Renal pelvis (tissue), 4 donors: ENCODE measurements around the gene VWF. TPM values are rescaled to one million over a fixed set of nuclear protein-coding genes. Genes with fewer than 3 reads are reported as not detected.
A peak's percentile ranks its signal among the peaks of the same experiment; 100 is the strongest.

Experiments
- DNase-seq: peaks from one replicate; pipeline ENCODE4 v3.0.0-alpha.2; 2013
- polyA plus RNA-seq, 3 donors: library from polyadenylated mRNA; unstranded; fragments of 120-200 nt; gene quantifications; one replicate each; pipeline ENCODE4 v1.2.1, GENCODE V29; 2013; ENCODE audit not compliant: insufficient read length in 3 of 3

Gene VWF
- polyA plus RNA-seq, 3 donors: 9.4 to 18.1 (median 10.6) TPM

- DNase-seq: no peak
Measured at GRCh38 chr12:5913387-5913786, 211.1 kb downstream of the VWF start.

DNA sequence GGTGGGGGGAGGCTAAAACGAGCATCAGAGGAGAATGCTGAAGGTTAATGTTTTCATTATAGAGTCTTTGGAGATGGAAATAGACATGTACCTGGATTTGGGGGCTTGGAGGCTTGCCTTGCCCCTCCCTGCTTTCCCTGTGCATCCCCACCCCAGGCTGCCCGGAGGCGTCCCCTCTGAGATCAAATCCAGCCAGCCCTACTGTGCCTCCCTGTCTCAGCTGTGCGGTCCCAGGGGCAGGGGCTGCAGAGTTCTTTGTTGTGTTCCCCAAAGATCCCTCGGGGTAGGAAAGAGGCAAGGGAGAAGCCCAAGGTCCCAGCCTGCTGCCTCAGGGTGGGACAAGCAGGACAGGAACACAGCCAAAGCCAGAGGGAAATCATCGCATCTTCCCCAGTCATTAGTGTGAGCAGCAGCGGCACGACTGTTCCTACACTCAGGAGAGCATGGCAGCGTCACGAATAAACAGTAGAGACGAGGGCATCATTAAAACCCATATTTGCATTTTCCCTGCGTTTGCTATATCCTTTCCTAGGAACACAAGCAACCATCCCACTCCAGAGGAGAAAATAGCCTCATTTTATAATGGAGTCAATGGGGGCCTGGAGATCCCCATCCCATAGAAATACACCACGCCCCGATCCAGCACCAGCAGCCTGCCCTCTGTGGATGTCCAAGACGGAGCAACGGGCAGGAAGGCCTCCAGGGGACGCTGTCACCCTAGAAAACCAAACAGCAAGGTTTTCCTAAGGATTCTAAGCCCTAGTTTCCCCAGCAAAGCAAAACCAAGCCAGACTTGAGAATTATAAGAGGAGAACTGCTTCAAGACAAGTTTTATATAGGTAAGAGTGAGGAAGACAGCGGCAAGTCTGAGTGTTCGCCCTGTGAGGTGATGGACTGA is 211.8 kb downstream of the VWF start:
- DNase-seq: no peak

DNA sequence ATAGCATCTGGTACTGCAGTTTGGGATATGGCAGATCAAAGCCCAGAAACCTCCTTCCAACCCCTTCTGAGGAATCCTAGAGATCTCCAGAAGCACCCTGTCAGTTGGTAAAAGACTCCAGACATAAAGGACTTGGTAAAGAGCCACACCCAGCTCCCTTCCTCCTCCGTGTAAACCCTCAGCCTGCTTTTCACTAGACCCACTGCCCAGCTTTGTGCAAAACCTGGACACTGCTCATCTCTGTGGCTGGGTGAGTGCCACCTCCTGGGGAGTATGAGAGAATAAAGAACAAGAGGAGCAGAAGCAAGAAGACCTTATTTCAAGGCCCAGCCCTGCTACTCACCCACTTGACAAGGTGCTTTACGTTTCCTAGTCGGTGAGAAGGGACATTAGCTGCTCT is 212.5 kb downstream of the VWF start:
- DNase-seq: no peak

DNA sequence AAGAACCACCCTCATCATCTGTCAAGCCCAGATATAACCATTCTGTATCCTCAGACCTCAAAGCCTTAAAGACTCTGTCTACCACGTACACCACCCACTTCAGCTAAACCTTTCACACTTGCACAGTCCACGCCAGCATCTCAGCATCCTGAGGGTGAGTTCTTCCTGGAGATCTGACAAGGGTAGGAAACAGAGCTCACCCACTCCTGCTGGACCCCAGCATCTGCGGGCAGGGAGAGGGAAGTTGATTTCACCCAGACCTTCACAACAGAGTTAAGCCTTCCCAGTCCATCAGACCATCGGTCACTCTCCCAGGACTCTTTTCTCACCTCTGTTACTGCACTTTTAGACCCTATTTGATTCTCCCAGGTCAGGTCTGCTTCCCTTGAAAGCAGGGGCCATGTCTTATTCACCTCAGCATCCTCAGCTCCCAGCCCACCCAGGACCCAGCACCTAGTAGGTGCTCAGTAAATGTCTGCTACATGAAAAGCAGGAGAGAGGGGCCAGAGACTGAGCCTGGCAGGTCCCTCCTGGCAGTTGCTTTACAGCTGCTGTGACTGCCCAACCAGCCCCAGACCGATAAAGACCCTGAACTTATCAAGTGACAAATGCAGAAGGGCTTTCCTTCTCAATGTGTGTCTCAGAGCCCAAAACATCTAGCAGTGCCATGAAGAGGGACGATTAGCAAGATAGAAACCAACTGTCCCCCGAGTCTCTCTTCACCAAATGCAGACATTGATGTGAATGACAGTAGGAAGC is 213.5 kb downstream of the VWF start:
- DNase-seq: no peak

DNA sequence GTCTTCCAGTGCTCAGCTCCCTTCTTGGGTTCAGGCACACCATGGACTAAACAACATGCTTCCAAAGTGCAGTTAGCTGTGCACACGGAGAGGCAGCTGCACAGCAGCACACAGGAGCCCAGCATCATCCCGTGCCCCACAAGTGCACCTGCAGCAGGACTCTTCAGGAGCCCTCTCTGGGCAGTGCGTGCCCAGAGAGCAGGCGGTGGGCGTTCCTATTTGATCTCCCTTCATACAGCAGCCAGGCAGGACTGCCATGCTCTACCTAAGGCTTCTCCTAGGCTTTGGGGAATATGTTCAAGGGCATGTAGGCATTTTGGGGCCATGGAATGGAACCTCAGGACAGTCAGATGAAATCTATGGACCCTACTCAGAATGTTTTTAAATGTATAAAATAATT is 214.9 kb downstream of the VWF start:
- no peak for DNase-seq

DNA sequence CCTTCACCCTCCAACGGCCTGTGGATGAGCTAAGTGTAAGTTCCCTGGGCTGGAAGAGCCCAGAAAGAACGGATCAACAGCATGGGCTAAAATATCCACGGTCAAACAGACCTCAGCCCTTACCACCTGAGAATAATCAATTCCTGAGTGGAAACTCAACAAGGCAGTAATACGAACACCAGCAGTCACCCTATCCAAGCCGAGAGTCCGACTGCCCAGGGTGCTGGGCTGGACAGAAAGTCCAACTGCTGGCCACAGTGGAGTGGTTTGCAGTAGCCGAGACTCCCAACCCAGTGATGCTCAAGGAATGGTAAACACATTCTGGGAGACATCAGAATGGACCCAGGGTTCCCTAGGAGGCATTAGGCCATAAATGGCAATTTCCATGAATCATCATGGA is 216.2 kb downstream of the VWF start:
- no peak for DNase-seq

DNA sequence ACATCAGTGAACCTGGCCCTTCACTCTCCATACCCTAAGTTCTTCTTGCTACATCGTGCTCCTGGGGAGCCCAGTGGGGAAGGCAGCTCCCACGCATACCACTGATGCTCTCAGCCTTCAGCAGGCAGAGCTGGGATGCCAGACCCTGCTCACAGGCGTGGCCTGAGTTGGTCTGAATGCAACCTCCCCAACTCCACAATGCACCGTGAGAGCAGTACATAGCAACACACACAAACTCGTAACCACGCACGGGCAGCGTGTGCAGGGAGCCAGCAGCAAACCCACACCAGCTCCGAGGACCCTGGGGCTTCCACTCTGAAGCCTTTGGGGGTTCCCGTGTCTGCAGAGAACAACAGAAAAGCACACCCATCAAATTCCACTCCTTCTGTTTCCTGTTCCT is 216.7 kb downstream of the VWF start:
- DNase-seq: peak; percentile 60

DNA sequence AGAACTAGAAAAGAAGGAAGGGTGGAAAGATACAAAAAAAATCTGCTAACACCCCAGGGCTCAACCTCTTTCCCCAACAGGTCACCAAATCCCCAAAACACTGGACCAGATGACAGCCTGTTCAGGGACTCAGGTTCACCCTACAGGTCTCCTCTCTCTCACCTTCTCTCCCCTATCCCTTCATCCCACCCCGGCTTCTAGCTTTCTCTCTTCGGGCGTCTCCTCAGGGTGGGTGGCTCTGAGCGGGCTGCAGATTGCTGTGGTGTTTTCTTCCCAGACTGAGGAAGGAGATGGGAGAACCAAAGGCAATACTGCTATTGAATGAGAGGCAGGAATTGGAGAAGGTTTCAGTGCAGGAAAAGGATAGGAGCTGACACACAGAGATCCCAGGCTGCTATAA is 218.7 kb downstream of the VWF start:
- DNase-seq: no peak

- DNase-seq: no peak
Measured at GRCh38 chr12:5904969-5905368, 219.5 kb downstream of the VWF start.

GRCh38 chr12:5904441-5904840 is 220.0 kb downstream of the VWF start:
- DNase-seq: no peak

GRCh38 chr12:5902736-5903135 is 221.7 kb downstream of the VWF start:
- DNase-seq: no peak

DNA sequence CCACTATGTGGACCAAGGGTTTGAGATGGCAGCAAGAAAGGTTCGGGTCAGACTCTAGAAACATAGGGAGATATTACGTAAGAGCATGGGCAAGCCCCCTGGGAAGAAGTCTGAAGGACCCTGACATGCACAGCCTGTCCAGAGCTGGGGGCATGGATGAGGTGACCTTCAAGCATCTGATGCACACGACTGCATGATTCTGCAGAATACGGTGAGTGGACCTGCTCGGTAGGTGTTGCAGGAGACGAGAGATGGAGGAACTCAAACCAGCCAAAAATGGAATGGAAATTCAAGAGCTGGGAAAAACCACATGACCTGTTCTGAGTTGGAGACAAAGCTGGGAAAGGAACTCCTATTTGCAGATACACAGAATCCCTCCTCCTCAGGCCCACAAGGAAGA is 223.1 kb downstream of the VWF start:
- no peak for DNase-seq

GRCh38 chr12:5900533-5901205 is 223.8 kb downstream of the VWF start:
- DNase-seq: no peak

DNA sequence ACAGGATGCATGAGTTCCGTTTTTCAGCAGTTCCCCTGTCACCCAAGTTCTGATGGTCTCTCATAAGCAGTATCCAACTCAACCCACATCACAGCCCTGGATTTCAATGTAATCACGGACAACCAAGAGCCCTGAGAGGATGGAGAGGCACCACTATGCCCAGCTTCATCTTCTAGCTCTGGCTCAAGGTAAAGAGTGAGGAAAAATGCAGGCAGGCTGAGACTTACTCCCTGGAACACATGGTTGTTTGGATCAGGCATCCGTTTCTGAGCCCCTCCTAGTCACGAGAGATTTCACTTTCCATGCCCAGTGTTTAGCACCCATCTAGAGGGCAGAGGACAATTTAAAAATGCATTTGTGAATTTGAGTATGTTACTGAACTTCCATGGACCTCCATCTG is 224.4 kb downstream of the VWF start:
- no peak for DNase-seq

GRCh38 chr12:5899675-5900074 is 224.8 kb downstream of the VWF start:
- DNase-seq: no peak

DNA sequence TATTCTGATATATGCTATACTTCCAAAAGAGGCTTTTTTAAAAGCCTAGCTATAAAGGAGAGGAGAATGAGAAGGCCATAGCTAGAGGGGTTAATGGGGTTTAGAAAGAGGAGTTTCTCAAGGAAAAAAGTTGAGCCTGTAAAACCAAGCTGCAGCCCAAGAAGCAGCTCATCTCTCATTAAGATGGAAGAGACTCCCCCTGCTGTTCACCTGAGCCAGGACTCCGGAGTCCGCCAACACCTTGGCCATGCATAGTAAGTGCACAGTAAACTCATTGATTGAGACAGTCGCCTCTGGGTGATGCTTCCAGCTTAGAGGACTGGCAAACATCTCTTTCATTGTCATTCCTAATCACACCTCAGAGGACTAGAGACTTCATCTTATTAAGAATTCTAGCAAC is 225.6 kb downstream of the VWF start:
- DNase-seq: no peak

Other genes starting within 250 kb of the VWF start
- 1 to 10 TPM; 4.8 to 5.2 (median 4.9) TPM for gene ANO2, start 179.4 kb downstream of the VWF start, polyA plus RNA-seq
- gene CD9, start 75.7 kb upstream of the VWF start, polyA plus RNA-seq: 100 to 1,000 TPM; 164 to 181 (median 169) TPM
- 1 to 10 TPM; 4.7 to 8.3 (median 8.0) TPM for gene PLEKHG6, start 186.0 kb upstream of the VWF start, polyA plus RNA-seq
- 10 to 100 TPM; 89.2 to 93.1 (median 90.2) TPM for gene TNFRSF1A, start 217.4 kb upstream of the VWF start, polyA plus RNA-seq